GM08714 (cell line): ENCODE measurements around the gene MAP3K7.

ENCODE experiments used
- H3K4me3 ChIP-seq: fragments of 200-500 bp; sonication (Bioruptor generic); 2 replicates; pipeline ENCODE4 v1.5.1; 2014; ENCODE audit warnings: mild to moderate bottlenecking, low read length, inconsistent platforms
- ZNF274 ChIP-seq: IDR thresholded peaks from 2 replicates; pipeline ENCODE4 v1.6.1; 2012; ENCODE audit warnings: mild to moderate bottlenecking, low read depth, low read length

The MAP3K7 gene

GRCh38 chr6:90525421-90525820 is 61.5 kb downstream of the MAP3K7 start:
- TF ChIP-seq ZNF274, result no peak
- H3K4me3 ChIP-seq, result no peak overlapping the region

GRCh38 chr6:90523779-90524310 is 63.0 kb downstream of the MAP3K7 start:
- TF ChIP-seq ZNF274, result no peak
- no peak overlapping the region for H3K4me3 ChIP-seq

- H3K4me3 ChIP-seq, result no peak overlapping the region
- no peak for TF ChIP-seq ZNF274
Measured at GRCh38 chr6:90521955-90522354, 64.9 kb downstream of the MAP3K7 start.

GRCh38 chr6:90516074-90516660 is 70.7 kb downstream of the MAP3K7 start:
- TF ChIP-seq ZNF274, result no peak
- H3K4me3 ChIP-seq, result no peak overlapping the region

GRCh38 chr6:90514496-90514895 is 72.4 kb downstream of the MAP3K7 start:
- H3K4me3 ChIP-seq, result no peak overlapping the region
- no peak for TF ChIP-seq ZNF274

GRCh38 chr6:90508753-90509152 is 78.1 kb downstream of the MAP3K7 start:
- no peak for TF ChIP-seq ZNF274
- no peak overlapping the region for H3K4me3 ChIP-seq

GRCh38 chr6:90502866-90503407 is 83.9 kb downstream of the MAP3K7 start:
- TF ChIP-seq ZNF274, result no peak
- H3K4me3 ChIP-seq, result no peak overlapping the region

- no peak overlapping the region for H3K4me3 ChIP-seq
- no peak for TF ChIP-seq ZNF274
Measured at GRCh38 chr6:90502381-90502780, 84.5 kb downstream of the MAP3K7 start.

- no peak for TF ChIP-seq ZNF274
- H3K4me3 ChIP-seq, result no peak overlapping the region
Measured at GRCh38 chr6:90500458-90500857, 86.4 kb downstream of the MAP3K7 start.

GRCh38 chr6:90497411-90497810 is 89.5 kb downstream of the MAP3K7 start:
- no peak overlapping the region for H3K4me3 ChIP-seq

GRCh38 chr6:90496258-90497016 is 90.4 kb downstream of the MAP3K7 start:
- no peak for TF ChIP-seq ZNF274
- H3K4me3 ChIP-seq, result no peak overlapping the region

More at GRCh38 chr6:90497411-90497810, 89.5 kb downstream of the MAP3K7 start:
- no peak for TF ChIP-seq ZNF274

- no peak overlapping the region for H3K4me3 ChIP-seq
- no peak for TF ChIP-seq ZNF274
Measured at GRCh38 chr6:90495216-90495817, 91.6 kb downstream of the MAP3K7 start.

- H3K4me3 ChIP-seq, result no peak overlapping the region
- TF ChIP-seq ZNF274, result no peak
Measured at GRCh38 chr6:90494067-90494780, 92.6 kb downstream of the MAP3K7 start.

GRCh38 chr6:90493332-90493731 is 93.5 kb downstream of the MAP3K7 start:
- H3K4me3 ChIP-seq, result no peak overlapping the region
- no peak for TF ChIP-seq ZNF274

GRCh38 chr6:90492798-90493197 is 94.1 kb downstream of the MAP3K7 start:
- H3K4me3 ChIP-seq, result no peak overlapping the region
- TF ChIP-seq ZNF274, result no peak
